GM06990 (cell line): Measurements from ENCODE around the gene IGFALS.

Source experiments
- DNase-seq: peaks from one replicate; pipeline ENCODE4 v3.0.0-alpha.2; 2011; ENCODE audit not compliant: insufficient read length; ENCODE audit errors: extremely low read depth
- H3K27me3 ChIP-seq: replicated peaks from 2 replicates; pipeline ENCODE4 v1.6.0; 2011; ENCODE audit warnings: low read length; ENCODE audit not compliant: control insufficient read depth, insufficient read depth
- H3K36me3 ChIP-seq: 2 replicates; pipeline ENCODE4 v1.5.1; 2011; ENCODE audit warnings: low read length; ENCODE audit not compliant: control insufficient read depth, insufficient read depth
- H3K4me3 ChIP-seq: replicated peaks from 2 replicates; pipeline ENCODE4 v1.5.1; 2011; ENCODE audit warnings: low read depth, mild to moderate bottlenecking, control low read depth, low read length
- TF ChIP-seq, protein P1 (sequence below): IDR thresholded peaks from 2 replicates; pipeline ENCODE4 v1.5.1; 2011; ENCODE audit warnings: low read length, control low read depth, mild to moderate bottlenecking, inconsistent platforms; ENCODE audit not compliant: insufficient read depth, poor library complexity, severe bottlenecking

IGFALS gene

DNA sequence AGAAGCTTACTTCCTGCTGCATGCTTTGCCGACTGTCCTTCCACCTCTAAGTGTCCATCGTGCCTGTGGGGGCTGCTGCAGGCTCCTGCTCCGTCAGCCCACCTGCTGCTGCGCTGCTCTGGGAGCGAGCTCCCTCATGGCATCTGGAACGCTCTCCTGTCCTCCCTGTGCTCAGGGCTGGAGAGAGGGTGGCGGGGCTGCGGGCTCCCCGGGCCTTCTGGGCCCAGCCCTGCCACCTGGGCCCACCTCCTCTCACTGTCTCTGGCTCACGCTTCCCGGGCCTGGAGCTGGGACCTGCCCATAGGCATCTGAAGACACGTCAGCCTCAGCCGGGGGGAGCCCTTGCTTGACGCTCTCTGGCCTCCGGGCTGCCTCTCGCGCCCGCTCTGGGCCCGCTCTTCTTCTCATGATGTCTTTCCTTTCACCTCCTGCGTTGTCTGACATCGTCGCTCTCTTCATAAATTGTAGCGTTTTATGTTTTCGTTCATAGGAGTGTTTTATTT lies 49.1 kb downstream of the IGFALS start:
- Histone ChIP-seq H3K4me3 (no peak overlapping the region), H3K27me3 (no peaks in the 10 kb centered on the region), H3K36me3 (peaks cover 28% of the 10 kb centered on the region)
- TF ChIP-seq, protein P1, sequence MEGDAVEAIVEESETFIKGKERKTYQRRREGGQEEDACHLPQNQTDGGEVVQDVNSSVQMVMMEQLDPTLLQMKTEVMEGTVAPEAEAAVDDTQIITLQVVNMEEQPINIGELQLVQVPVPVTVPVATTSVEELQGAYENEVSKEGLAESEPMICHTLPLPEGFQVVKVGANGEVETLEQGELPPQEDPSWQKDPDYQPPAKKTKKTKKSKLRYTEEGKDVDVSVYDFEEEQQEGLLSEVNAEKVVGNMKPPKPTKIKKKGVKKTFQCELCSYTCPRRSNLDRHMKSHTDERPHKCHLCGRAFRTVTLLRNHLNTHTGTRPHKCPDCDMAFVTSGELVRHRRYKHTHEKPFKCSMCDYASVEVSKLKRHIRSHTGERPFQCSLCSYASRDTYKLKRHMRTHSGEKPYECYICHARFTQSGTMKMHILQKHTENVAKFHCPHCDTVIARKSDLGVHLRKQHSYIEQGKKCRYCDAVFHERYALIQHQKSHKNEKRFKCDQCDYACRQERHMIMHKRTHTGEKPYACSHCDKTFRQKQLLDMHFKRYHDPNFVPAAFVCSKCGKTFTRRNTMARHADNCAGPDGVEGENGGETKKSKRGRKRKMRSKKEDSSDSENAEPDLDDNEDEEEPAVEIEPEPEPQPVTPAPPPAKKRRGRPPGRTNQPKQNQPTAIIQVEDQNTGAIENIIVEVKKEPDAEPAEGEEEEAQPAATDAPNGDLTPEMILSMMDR, result no peak
- DNase-seq, result no peak

DNA sequence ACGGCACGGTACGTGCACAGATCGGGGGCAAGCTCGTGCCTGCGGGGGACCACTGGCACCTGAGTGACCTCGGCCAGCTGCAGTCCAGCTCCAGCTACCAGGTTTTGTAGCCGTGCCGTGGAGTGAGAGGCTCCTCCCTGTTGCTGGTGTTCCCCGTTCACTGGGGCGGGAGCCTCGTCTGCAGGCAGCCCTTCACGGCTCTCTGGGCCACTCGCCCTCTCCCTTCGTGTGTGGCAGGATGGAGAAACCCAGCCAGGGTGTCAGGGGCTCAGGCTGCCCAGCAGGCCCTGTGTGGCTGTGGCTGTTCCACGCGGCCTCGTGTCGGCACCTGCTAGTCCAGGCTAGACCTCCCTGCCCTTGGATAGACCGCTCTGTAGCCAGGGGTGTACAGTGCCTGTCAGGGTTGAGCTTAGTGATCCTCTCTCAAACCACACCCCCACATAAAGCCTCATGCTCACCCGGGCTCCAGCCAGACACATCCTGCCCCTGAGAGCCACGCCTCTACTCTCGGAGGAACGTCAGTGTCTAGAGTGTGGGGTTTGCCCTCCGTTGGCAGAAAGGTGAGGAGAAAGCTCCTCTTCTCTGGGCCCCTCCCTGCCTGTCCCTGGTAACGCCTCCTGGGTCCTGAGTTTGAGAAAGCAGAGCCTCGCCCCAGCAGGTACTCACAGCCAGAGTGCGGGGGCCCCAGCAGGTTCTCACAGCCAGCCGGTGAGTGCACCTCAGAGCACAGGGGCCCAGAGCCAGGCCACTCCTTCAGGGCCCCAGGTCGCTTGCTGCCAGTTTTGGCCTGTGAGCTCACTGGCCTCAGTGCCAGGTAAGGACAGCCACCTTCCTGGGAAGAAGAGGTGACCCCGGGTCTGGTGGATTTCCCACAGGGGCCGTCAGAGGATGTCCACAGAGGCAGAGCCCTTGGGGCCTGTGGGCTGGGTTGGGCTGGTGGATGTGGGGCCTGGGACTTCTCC lies 49.8 kb downstream of the IGFALS start:
- no peaks in the 10 kb centered on the region for H3K27me3 ChIP-seq
- peaks cover 23% of the 10 kb centered on the region for H3K36me3 ChIP-seq
- H3K4me3 ChIP-seq, result no peak overlapping the region
- TF ChIP-seq, protein P1, result no peak
- no peak for DNase-seq

DNA sequence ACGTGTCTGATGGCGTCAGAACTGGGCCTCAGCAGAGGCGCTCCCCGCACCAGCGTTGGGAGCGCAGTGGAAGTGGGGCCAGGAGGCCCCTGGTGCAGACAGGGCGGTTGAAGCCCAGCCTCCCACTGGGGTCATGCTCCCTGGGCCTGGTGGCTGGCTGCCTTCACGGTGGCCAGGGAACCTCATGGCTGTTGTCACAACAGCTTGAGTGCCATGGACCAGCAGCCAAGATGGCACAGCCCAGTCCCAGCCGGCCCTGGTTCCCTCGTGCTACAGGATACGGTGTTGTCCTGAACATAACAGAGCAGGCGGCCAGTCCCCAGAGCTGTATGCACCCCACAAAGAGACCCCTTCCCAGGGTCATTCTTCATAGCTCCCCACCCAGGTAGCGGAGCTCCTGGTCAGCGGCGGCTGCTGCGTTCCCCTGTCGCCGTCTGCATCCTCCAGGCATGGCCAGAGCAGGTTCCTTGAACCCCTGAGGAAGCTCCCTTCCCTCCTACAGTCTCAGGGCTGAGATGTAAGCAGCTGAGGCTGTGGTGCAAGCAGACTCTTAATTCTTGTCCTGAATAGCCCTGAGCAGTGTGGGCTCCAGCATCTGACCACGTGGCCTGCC lies 51.8 kb downstream of the IGFALS start:
- Histone ChIP-seq H3K4me3 (no peak overlapping the region), H3K27me3 (no peaks in the 10 kb centered on the region), H3K36me3 (peaks cover 14% of the 10 kb centered on the region)
- DNase-seq, result no peak
- TF ChIP-seq, protein P1, result no peak

DNA sequence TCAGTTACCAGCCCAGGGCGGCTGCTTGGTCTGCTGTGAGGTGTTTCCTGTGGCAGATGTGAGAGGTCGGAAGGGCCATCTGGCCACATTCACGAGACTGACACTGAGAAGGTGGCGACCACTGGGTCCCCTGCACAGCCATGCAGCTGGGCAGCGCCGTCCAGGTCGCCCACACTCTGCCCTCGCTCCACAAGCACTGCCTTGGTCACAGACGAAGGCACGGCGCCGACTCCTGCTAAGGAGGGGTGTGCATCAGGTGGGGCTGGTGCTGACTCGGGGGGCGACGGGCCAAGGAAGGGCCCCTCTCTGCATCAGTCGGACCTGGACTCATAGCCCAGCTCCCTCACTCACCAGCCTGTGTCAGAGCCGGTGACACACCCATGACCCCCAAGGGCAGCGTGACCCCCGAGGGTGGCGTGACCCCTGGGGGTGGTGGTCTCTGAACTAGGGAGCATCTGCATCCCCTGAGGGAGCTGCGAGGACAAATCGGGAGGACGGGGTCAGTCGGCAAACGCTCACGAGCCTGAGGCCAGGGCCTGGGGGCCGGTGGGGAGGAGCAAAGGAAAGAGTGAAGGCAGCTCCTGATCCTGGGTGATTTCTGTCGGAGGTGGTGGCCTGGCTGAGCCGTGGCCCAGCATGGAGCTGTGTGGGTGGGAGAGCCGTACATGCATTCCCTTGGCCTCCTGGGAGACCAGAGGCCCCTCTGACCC lies 52.6 kb downstream of the IGFALS start:
- no peak overlapping the region for H3K4me3 ChIP-seq
- DNase-seq, result no peak
- peaks cover 14% of the 10 kb centered on the region for H3K36me3 ChIP-seq
- H3K27me3 ChIP-seq, result no peaks in the 10 kb centered on the region
- TF ChIP-seq, protein P1, result no peak
